Stimulated activated CD8-positive, alpha-beta memory T cell treated with anti-CD3 and anti-CD28 coated beads, Interleukin-15, amount 100 ng/mL, for 4 hours (primary cell): ENCODE results near the gene TSPAN32.

Experiments used
- DNase-seq, 2 donors: peaks; one replicate each; pipeline ENCODE4 v3.0.0-alpha.2; 2020; ENCODE audit warnings: low read depth in 2 of 2

TSPAN32 gene

GRCh38 chr11:2301631-2302305 is at the start of gene TSPAN32, which contains the start of gene C11orf21:
TSPAN32 (plus strand) TSS chr11:2302013; CDS start chr11:2302150, 137 bp downstream.
C11orf21 (minus strand) TSS chr11:2301918; CDS start chr11:2301808, 110 bp downstream.
- no peak for DNase-seq

DNA sequence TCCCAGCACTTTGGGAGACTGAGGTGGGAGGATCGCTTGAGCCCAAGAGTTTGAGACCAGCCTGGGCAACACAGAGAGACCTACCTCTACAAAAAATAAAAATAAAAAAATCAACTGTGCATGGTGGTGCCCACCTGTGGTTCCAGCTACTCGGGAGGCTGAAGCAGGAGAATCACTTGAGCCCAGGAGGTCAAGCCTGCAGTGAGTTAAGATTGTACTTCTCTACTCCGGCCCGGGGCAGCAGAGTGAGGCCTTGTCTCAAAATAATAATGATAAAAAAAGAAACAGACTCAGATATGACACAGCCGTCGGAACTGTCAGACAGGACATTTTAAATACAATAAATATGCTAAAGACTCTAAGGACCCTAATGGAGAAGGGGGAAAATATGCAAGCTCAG is 49.8 kb upstream of the TSPAN32 start:
- DNase-seq: no peak

GRCh38 chr11:2256293-2256913 is 45.4 kb upstream of the TSPAN32 start:
- DNase-seq: no peak

GRCh38 chr11:2256951-2257700 is 44.7 kb upstream of the TSPAN32 start:
- DNase-seq: no peak

- no peak for DNase-seq
Measured at GRCh38 chr11:2258501-2259465, 43.0 kb upstream of the TSPAN32 start.

DNA sequence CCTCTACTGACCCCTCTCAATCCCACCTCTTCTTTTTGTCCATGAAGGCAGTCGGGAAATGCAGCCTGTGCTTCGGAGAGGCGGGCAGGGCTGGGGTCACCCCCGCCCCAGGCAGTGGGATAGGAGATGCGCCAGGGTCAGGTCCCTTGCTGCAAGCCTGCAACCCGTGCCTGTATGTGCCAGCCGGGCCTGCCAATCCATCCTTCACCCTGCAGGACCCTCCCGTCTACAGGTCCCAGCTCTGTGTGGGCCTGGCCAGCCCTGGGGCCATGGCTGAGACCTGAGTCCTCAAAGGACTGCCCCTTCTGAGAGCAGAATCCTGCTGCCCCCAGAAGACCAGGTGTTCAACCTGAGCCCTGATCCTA is 42.4 kb upstream of the TSPAN32 start:
- no peak for DNase-seq

DNA sequence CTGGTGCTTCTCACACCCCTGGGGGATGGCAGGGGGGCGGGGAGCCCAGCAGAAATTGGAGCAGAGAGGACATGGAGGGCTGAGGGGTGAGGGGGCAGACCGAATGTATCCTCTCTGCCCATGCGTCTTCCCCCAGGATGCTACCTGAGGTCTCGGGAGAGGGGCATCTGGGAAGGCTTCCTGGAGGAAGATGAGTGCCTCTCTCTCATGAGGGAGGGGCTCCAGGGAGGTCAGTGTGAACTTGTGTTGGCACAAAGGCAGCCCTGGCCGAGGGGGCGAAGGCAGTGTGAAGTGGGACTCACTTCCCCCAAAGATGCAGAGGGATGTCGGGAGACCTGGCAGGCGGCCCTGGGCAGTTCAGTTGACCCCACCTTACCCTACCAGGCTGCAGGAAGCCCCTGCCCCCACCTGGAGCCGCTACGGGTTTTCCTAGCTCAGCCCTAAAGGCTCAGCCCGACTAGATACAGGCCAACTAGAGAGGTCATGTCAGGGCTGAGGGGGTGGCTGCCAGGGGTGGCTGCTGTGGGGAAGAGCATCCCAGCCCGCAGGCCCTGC is 41.8 kb upstream of the TSPAN32 start:
- DNase-seq: no peak

GRCh38 chr11:2260491-2261364 is 41.1 kb upstream of the TSPAN32 start:
- no peak for DNase-seq

DNA sequence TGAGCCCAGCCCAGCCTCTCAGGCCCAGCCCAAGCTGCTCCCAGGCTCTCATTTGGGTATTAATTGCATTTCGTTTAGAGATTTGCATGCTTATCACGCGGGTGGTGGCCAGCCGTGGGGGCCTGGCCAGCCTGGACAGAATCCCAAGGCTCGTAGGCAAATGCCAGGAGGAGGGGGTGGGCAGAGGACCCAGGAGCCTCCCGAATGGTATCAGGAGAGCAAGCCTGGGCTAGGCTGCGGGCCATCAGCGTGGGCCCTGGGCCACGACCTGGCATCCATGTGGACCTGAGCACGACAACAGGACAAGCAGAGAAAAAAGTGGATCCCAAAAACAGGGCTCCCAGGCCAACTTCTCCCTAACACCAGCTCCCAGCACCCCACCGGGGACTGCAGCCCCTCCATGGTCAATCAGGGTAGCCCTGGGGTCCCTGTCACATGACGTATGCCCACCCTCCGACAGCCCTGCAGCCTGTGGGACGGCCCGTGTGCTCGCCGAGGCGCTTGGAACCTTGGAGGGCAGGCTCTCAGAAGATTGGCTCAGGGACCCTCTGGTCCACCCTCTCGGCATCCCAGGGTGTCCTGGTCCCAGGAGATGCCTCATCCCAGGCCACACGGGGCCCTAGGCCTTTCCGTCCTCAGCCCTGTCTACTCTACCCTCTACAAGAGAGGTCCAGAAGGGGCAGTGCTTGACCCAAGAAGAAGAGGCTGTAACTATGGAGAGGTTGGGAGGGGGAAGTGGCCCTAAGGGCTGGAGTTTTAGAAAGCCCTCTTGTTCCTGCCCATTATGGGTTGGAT is 40.2 kb upstream of the TSPAN32 start:
- no peak for DNase-seq

- DNase-seq: no peak
Measured at GRCh38 chr11:2262301-2263070, 39.3 kb upstream of the TSPAN32 start.

DNA sequence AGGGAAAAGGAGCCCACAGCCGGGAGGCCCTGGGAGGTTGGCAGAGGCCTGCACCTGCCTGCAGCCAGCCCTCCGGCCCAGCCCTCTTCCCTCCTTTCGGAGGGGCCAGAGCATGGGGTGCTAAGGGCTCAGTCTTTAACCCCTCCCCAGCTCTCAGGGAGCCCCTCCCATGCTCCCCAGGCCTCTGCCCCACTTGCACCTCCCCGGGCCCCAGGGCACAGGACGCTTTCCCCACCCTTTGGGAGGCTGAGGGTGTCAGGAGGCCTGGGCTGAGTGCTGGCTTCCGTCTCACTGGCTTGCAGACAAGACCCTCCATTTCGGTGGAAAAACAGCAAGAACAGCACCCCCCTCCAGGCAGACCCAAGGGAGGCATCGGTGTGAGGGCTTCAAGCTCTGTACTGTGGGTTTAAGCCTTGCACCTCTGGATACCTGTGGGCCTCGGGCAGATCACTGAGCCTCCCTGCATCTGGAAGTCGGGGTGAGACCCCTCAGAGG is 38.7 kb upstream of the TSPAN32 start:
- no peak for DNase-seq

DNA sequence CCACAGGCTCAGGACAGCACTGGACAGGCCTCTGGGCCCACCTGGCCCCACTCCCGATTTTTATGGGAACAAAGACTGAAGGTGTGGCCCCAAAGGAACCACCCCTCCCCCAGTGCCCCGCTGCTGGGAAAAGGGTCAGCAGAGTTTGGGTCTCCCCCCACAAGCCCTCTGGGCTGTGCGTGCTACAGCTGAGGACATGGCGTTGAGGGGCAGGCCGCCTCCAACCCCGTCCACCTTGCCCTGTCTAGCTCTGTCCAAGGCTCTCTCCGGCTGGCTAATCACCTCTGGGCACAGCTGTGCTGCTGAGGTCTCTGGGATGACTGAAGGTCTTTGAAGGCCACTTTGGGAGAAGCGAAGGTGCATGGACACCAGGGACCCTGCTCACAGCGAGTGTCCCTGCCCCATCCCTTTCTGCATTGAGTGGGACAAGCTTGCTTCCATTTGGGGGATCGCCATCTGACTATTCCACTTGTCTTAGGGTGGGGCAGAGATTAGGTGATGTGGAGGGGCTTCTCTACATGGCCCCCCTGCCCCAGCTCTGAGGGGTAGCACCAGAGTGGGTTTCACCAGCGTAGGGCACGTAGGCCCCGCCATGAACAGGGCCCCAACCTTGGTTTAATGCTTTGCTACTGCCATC is 38.0 kb upstream of the TSPAN32 start:
- DNase-seq: no peak

GRCh38 chr11:2264366-2265053 is 37.3 kb upstream of the TSPAN32 start:
- DNase-seq: no peak

DNA sequence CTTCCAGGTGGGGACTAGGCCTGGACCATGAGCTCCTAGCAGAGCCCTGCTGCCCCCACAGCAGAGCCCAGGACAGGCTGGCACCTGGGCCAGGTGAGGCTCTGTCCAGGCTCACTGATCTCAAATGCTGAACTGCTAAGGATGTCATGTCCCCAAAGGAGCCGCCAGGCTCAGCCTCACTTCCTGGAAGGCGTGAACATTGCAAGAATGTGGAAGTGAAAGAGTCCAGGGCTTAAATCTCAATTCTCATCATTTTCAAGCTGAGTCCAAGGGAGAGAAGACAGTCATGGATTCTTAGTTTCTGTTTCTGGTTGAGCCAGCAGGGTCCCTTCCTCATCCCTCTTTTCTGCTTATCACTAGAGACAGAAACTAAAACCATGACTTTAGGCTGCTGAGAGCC is 36.4 kb upstream of the TSPAN32 start:
- no peak for DNase-seq

DNA sequence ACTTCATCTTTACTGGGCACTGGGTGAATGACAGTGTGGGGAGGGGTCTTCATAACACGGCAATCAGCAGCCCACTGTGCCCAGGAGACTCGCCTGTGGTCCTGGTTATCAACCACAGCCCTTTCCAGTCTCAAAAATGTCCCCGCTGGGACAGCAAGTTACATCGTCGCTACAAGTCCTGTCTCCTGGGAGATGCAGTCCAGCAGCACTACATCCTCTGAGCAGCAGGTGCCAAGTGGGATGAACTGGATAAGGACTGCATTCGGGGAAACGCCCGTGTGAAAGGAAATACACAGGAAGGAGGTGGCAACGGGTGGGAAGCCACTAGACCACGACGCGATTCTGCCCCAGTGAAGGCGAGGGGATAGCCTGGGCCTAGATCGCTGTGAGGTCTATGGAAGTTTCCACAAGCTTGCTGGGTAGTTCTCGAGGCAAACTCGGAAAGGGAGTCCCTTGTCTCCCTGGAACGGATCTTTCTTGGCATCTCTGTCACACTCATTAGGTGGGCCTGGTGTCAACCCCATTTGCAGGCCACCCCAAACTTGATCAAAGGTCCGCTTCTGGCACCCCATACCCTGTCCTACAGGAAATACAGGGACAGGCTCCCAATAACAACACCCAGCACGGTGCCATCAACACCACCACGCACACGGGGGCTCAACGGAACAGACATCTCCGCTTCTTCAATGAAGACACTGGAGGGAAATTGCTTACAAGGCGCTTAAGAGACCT is 35.8 kb upstream of the TSPAN32 start:
- no peak for DNase-seq

GRCh38 chr11:2266586-2267305 is 35.1 kb upstream of the TSPAN32 start:
- DNase-seq: no peak
